GM04503 (cell line): ENCODE results near the gene RPL39.
"Not testable (repeated sequence)": the region's sequence is repeated elsewhere in the genome, so short reads cannot be mapped to it uniquely, and the experiment has no call there.

ENCODE experiments used
- DNase-seq: peaks from one replicate; pipeline ENCODE4 v3.0.0-alpha.2; 2012; ENCODE audit warnings: low read depth

The RPL39 gene

DNA sequence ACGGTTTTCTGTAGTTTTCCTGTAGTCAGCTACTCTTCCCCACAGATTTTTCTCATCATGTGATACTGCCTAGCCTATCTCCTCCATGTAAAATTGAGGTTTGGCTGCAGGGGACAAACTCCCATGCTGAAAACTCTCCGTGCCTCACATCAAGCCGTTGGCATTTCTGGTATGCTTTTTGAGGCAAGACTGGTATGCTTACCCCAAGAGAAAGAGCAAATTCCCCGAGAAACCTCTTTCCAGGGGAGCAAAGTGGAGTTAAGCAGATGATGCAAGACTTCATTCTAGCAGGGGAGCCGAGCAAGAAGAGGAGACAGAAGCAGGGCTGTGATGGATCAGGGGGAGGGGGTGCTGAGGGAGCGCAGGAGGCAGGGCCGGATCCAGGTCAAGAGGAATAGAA lies 28.2 kb downstream of the RPL39 start:
- DNase-seq = peak; percentile 77

DNA sequence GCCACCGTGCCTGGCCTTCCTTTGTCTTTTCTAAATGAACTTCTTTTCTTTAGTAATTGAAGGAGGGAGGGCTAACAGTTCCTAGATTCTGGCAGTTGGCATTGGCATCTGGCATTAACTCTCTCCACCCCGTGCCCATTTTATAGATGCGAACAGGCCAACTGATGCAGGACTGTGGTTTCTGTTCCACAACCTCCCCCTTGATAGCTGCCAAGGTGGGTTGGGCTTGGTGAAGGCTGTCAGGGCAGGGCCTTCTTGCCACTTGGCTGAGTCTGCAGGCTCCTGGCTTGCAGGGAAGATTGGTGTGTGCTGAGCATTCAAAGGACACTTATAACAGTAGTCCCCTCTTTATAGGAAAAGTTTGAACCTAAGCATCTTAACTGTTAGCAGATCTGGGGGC lies 28.7 kb downstream of the RPL39 start:
- DNase-seq = no peak

DNA sequence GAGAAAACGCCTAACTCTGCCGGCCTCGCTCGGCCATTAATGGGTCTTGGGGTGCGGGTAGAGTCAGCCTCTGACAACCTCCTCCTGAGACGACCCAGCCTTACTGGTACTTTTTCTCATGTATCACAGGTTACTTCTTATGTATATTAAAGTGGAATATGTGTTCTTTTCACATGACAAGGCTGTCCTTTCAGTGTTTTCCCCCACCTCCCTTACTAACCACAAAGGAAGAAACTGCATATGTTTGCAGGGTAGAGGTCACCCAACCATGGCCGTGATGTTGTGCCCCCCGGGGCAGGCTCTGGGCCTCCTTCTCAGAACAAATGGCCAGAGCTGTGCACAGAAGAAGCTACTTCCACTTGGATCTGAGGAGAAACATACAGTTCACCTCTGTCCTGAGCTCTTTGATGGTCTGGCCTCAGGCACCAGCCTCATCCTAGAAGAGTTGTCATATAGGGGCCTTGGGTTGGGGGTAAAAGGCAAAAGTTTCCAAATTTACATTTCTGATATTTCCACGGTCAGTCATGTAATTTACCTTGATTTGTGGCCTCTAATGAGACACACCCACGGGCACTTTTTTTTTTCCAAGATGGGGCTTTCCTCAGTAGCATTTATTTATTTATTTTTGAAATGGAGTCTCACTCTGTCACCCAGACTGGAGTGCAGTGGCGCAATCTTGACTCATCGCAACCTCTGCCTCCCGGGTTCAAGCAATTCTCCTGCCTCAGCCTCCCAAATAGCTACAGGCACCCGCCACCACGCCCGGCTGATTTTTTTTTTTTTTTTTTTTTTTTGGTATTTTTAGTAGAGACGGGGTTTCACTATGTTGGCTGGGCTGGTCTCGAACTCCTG lies 31.2 kb downstream of the RPL39 start:
- no peak for DNase-seq

DNA sequence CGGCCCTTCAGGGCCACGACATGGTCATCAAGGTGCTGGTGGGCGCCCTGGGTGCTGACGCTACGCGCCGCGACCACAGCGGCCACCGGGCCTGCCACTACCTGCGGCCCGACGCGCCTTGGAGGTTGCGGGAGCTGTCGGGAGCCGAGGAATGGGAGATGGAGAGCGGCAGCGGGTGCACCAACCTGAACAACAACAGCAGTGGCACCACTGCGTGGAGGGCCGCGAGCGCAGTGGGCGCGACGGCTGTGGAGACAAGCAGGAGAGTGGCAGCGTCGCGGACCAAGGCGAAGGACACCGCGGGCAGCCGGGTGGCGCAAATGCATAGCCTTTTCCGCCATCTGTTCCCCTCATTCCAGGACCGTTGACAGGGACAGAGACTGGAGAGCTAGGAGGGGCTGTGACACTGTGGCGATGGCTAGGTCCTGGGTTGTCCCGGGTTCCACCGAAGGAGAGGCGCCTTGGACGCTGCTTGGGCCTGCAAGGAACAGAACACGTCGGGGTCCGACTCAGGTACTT lies 32.1 kb downstream of the RPL39 start:
- DNase-seq = no peak

DNA sequence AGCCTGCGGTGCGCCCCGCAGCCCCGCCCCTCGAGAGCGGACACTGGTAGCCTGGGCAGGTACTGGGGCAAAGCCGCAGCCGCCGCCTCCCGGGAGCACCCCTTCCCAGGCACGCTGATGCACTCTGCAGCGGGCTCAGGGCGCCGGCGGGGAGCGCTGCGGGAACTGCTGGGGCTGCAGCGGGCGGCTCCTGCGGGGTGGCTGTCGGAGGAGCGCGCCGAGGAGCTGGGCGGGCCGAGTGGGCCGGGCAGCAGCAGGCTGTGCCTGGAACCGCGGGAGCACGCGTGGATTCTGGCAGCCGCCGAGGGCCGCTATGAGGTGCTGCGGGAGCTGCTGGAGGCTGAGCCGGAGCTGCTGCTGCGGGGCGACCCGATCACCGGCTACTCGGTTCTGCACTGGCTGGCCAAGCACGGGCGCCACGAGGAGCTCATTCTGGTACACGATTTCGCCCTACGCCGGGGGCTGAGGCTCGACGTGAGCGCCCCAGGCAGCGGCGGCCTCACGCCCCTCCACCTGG lies 32.6 kb downstream of the RPL39 start:
- no peak for DNase-seq

DNA sequence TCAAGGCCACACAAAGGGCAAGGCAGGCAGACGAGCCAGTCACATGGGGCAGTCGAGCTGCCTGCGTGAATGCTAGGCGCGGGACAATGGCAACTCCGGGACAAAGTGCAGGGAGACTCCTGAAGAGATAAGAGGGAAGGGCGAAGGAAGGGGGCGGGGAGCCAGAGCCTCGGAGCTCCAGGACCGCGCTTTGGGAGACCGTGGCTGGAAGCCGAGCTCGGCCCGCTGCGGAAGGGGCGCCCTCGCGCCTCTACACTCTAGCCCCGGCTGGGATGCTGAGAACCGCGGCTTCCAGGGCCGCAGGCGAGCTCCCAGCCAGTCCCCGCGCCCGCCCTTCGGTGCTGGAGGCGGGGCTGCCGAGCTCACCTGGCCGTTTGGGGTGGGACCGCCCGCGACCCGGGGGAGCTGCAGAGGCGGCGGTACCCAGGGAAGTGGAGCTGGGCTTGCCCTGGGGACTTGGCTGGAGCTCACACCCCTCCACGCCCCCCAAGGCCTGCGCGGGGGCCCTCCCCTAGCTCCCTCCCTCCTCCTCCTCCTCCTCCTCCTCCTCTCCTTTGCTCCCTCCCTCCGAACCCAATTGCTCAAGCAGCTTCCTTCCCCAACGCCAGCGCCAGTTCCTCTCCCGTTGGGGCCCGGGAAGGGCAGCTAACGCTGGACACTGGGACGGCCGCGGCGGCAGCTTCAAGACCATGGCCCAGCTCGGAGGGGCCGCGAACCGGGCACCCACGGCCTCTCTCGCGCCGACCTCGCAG lies 33.3 kb downstream of the RPL39 start, which contains the start of gene SOWAHD:
Gene SOWAHD (plus strand): TSS at position 610 of the 752 bp plus-strand sequence. CDS start 80 bp downstream, at position 690.
- DNase-seq = no peak

DNA sequence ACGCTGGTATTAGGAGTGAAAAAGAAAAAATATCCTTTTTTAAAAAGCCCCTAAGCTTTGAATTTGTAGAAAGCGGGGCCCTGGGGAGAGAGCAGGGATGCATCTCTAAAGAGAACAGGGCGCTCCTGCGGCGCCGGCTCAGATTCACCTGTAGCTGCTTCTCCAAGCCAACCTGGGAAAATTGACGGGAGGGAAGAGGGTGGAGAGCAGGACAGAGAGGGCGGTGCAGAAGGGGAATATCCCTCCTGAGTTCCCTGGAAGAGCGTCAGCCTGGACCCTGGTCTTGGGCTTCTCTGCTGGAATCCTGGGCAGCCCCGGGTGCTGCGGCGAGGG lies 33.8 kb downstream of the RPL39 start:
- no peak for DNase-seq

DNA sequence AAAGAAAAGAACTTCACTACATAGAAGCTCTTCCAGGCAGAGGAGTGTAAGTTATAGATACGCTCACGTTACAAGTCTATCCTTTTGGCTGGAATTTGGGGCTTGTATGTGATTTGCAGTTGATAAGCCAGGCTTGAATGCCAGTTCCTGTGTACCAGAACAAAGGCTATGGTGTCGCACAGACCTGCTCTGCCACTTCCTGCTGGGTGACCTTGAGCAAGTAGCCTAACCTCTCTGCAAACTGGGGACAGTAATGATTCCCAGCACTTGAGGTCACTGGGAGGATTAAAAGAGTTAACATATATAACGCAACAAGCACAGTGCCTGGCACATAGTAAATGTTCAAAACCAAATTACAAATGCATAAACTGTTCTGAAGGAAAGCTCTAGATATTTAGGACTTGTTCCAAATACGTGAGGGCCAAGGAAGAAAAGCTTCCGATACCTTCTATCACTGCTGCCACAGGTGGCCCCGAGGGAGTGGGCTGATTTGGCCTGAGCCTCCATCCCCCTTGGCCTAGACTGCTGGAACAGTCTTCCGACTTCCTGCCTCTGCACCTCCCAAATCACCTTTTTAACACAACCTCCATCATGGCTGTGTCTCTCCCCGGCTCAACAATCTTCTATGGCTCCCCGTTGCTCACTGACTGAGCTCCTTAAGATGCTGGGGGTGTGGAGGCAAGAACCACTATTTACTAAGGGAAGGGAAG lies 34.3 kb downstream of the RPL39 start:
- DNase-seq = no peak

DNA sequence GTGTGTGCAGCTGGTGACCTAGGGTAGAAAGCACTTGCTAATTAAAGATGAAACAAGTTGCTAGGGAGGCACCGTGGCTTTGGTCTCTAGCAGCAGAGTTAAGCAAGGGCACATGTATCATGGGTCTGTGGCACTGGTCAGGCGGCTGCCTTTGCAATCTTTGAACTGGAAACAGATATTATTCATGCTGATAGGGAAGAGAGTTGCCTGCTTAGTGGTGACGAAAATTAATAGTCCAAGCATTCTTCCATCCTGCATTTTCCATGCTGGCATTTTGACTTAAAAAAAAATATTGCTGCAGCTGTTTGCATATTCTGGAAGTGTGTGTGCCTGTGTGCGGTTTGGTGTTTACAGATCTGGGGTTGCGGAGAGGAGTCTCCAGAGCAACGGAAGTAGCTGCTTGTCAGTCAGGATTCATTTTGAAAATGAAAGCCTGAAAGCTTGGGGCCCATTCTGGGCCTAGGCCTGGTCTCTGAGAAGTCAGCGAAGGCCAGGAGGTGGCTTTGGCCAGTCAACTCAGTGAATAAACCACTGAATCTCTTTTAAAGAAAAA lies 35.4 kb downstream of the RPL39 start:
- DNase-seq = no peak

DNA sequence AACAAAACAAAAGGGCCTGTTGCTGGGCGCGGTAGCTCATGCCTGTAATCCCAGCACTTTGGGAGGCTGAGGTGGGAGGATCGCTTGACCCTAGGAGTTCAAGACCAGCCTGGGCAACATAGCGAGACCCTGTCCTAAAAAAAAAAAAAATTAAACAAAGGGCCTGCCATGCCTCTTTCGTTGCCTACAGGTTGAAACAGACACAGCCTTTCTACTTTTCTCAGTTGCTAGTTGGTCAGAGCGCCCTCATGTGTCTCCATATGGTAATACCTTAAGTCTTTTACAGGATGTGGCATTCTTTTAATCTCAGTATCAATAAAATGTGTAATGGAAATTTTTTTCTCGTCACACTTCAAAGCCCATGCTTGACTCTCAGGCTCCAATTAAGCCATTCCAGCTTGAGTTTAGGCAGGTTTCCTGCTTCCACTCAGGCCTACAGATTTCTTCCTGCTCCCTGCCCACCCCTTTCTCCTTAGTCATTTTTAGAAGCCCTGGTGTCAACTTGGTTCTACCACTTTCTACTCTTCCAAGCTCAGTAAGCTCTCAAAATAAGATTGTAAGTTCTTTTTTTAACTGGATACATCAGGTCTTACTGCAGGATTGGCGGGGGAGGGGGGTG lies 37.7 kb downstream of the RPL39 start:
- DNase-seq = no peak

DNA sequence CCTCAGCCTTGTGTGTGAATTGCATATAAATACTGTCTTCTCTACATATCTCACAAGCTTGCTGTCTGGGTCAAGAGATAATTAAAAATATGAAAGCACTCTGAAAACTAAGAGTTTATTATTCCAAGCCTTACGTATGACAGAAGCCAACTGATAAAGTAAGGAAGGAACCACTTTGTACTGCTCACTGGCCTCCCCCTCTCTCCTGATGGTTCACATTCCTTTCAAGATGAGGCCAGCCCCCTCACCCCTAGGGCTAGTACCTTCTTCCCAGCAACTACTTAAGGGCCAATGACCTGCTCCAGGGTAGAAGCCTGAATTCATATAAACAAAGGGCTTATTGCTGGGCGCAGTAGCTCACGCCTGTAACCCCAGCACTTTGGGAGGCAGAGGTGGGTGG lies 38.4 kb downstream of the RPL39 start:
- no peak for DNase-seq

DNA sequence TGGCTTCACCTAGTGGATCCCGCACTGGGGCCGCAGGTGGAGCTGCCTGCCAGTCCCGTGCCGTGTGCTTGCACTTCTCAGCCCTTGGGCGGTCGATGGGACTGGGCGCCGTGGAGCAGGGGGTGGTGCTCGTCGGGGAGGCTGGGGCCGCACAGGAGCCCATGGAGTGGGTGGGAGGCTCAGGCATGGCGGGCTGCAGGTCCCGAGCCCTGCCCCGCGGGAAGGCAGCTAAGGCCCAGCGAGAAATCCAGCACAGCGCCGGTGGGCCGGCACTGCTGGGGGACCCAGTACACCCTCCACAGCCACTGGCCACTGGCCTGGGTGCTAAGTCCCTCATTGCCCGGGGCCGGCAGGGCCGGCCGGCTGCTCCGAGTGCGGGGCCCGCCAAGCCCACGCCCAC lies 40.7 kb downstream of the RPL39 start:
- DNase-seq = not testable (repeated sequence)

DNA sequence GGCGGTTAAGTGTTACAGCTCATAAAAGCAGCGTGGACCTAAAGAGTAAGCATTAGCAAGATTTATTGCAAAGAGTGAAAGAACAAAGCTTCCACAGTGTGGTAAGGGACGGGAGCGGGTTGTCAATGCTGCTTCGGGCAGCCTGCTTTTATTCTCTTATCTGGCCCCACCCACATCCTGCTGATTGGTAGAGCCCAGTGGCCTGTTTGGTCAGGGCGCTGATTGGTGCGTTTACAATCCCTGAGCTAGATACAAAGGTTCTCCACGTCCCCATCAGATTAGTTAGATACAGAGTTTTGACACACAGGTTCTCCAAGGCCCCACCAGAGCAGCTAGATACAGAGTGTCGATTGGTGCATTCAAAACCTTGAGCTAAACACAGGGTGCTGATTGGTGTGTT lies 41.3 kb downstream of the RPL39 start:
- DNase-seq = not testable (repeated sequence)

DNA sequence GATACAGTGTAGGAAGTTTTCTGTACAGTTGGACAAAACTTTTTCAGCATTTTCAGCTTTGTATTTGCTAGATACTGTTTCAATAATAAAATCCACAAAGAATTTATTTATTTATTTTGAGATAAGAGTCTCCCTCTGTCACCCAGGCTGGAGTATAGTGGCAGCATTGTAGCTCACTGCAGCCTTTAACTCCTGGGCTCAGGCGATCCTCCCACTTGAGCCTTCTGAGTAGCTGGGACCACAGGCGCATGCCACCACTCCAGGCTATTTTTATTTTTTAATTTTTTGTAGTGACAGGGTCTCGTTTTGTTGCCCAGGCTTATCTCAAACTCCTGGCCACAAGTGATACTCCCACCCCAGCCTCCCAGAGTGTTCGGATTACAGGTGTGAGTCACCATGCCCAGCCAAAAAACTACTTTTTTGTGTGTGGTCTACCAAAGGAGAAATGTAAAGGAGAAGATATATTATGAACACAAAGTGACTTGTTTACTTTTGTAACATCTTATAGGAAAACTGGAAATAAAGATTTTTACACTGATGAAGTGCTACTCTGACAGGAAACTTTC lies 46.1 kb downstream of the RPL39 start:
- DNase-seq = no peak

DNA sequence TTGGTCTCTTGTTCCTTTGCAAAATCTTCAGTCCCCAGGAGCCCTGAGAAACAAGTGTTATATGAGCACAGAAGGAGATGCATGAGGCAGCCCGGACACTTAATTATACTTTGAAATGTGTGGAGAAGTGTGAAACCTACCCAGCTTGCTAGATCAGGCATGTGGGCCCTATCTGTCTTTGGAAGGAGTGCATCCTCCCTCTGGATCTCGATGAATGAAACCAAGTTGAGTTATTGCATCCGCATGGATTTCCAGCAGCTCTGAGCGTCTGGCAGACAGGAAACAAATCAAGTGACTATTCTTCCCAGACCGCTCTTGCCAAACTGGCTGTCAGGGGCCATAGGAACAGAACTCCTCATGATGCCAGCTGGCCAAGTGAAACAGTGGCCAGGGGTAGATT lies 52.7 kb downstream of the RPL39 start:
- no peak for DNase-seq
